Measurements from ENCODE around the gene OR52R1.
"Not testable (repeated sequence)": the region's sequence is repeated elsewhere in the genome, so short reads cannot be mapped to it uniquely, and the experiment has no call there.

The OR52R1 gene

GRCh38 chr11:4804280-4804679 is at the start of gene OR52R1:
OR52R1 (minus strand) TSS chr11:4804380; CDS start chr11:4804380, 0 bp downstream.
- DNase-seq = no peak

GRCh38 chr11:4851033-4851432 is 46.9 kb upstream of the OR52R1 start:
- DNase-seq = no peak

GRCh38 chr11:4848908-4849532 is 44.8 kb upstream of the OR52R1 start, which contains the start of gene OR51S1:
OR51S1 (minus strand) TSS chr11:4849208; CDS start chr11:4849208, 0 bp downstream.
- DNase-seq = no peak

DNA sequence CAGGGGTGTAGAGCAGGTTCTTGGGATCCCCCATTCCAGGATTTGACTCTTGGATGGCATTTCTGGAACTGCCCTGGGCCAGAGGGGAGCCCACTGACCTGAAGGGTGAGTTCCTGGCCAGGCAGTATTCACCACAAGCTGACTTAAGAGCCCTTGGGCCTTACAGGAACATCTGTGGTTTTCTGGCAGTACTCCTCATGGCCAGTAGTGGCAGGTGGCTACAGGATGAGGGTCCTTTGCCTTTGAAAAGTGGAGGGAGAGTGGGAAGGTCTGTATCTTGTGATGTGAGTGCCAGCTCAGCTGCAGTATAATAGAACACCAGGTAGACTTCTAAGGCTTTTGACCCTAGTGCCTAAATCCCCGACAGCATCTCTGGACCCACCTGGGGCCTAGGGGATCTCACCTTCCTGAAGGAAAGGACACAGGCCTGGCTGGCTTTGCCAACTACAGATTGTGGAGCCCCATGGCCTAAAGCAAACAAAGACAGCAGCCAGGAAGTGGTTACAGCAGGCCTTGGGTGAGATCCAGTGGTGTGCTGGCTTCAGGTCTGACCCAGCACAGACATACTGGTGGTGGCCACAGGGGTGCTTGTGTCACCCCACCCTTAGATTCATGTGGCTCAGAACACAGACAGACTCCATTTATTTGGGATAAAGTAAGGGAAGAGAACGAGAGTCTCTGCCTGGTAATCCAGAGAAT is 35.8 kb upstream of the OR52R1 start:
- no peak for DNase-seq

GRCh38 chr11:4830909-4831308 is 26.7 kb upstream of the OR52R1 start:
- no peak for DNase-seq

- DNase-seq = no peak
These were observed 26.2 kb upstream of the OR52R1 start for GRCh38 chr11:4830346-4830745.

- DNase-seq = no peak
These were observed 22.2 kb upstream of the OR52R1 start for GRCh38 chr11:4826425-4826824.

DNA sequence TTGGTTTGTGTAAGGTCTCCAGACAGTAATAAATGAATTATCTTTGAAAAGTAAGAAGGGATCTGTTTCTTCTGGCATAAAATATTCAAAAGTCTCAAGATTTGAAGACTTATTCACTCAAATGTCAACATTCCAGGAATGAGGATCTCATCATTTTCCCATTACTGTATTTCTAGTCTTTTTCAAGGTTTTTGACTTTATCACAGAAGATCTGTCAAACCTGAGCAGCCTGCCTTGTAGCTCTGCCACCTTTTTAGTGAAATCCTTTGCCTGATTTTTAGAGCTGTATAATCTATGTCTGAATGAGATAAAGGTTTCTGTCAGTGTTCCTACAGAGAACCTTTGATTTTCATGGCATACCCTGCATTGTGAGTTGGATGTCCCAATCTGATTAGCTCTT is 21.0 kb upstream of the OR52R1 start:
- DNase-seq = no peak

- DNase-seq = no peak
These were observed 16.8 kb upstream of the OR52R1 start, which contains the start of gene OR51F2 for GRCh38 chr11:4821021-4821420. OR51F2 (plus strand) TSS chr11:4821321; CDS start chr11:4821422, 101 bp downstream.

DNA sequence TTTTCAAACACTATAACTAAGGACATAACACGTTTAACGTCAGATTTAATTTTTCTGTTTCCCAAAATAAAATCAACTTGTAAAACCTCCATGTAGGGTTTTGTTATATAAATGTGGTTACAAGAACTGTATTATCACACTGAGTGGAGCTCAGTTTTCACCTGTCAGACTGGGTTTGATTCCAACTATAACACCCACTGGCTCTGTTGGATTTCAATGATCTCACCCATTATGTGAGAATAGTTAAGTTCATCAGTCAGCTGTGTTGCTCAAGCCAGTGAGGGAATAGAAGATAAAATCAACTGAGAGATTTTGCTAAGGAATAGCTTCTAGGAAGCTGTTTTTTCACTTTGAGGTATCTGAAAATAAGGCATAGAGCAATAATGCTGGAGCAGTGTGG is 5.1 kb upstream of the OR52R1 start:
- peak in 6 of 56 donors; percentile 17 to 57 (median 28) for DNase-seq

DNA sequence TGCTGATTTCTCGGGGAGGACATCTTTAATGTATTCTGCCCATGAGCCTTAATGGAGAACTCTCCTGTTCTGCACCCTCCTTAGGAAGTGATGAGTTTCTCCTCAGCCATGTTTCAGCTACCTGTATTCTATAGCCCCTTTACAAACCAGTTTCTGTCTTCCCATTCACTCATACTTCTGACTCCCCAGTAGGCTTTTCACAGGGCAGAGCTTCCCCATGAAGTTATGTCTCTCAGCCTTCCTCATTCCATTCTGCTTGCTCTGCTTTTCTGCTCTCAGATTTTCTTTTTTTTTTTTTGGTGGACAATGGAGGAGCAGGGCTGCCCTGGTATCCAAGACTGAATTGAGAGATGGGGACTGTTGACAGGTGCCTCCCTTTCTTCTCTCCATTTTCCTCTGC is 4.3 kb upstream of the OR52R1 start:
- DNase-seq = no peak

- not testable (repeated sequence) for DNase-seq
These were observed 2.9 kb downstream of the OR52R1 start for GRCh38 chr11:4801316-4801715.

DNA sequence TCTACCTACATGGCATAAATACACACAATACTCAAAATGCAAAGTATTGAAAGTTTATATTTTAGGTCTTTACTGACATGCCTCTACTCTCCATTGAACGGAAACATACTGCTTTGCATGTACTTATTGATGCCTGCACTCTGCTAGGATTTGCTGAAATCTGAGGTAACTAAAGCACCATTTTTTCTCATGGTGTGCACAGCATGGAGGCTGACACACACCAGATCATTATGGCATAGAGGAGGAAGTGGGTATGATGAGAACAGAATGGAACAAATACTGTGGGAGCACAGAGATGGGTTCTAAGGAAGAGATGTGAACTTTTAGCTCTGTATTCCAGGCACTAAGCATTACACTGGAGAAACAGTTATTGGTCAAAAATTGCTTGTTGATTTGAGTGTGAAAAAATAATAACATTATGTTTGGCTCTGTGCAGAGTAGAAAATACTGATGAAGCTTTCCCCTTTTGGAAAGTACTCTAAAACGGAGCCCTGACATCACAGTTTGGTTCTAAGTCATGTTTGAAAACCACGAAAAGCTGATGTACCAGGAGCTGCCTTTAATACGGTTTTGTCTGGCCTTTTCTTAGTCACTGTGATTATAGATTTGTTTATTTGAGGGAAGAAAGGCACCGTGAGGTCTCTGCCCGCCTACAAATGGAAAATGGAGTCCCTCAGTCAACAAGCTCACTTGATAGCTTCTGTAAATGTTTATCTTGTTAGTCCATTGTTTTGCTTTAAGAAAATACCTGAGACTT is 5.6 kb downstream of the OR52R1 start:
- DNase-seq = no peak

- DNase-seq = no peak
These were observed 7.0 kb downstream of the OR52R1 start for GRCh38 chr11:4797206-4797605.

DNA sequence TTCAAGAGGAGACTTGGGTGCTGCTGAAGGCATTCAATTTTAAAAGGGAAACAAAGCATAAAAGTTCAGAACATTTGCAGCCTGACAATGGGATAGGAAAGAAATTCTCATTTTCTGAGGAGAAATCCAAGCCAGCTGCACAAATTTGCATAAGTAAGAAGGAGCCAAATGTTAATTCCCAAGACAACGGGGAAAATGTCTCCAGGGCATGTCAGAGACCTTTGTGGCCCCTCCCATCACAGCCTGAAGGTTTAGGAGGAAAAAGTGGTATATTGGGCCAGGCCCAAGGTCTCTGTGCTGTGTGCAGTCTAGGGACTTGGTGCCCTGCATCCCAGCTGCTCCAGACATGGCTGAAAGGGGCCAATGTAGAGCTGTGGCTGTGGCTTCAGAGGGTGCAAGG is 21.7 kb downstream of the OR52R1 start:
- no peak for DNase-seq

DNA sequence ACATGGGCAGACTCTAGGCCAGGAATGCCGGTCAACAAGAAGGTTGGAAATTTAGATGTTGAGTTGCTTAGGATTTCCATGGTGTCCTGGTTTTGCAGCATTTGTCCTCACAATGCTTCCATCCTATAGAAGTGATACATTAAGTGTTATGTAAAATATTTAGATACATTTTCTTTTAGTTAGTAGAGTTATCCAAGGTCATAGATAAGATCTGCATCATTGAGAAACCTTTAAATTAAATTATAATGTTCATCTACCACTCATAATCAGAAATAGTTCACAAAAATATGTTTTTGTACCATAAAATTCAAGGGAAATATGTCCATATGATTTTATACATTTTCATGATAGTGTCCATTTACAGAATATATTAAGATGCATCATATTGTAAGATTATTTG is 34.3 kb downstream of the OR52R1 start, which contains the start of gene OR51F1:
Gene OR51F1, minus strand, starts transcription at position 101 of the 400 bp plus-strand sequence. Its CDS starts 0 bp downstream, at position 101.
- no peak for DNase-seq

DNA sequence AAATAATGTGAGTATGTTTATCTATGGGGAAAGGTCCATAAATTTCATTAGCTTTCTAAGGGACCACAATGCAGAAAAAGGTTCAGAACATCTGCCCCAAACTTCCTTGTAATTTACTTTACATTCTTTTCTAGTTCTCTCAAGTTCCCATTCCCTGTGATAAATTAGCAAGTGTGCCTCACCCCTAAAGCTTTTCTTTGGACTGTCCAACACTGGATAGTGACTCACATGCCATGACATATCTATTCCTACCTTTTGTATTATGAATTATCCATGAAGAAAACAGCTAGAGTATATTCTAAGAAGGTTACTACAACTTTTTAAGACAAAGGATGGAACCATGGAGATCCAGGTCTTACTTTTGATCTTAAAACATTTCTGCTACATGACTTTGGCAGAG is 36.1 kb downstream of the OR52R1 start:
- DNase-seq = no peak

- no peak for DNase-seq
These were observed 37.6 kb downstream of the OR52R1 start for GRCh38 chr11:4766420-4767043.

DNA sequence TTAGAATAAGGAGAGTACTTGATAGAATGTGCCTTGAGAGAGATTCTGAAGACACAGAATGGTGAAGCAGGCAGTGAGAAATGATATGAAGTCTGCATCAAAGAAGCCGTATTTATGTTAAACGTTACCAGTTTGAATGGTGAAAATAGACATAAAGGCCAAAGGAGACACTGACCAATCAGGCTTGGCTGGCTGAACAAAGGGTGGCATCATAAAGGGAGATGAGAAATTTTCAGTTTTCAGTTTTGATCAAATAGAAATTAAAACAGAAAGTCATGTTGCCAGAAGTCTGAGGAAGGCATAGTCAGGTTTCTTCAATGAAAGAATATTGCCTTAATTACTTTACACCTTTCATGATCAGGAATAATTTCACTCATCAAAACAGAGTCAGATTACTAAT is 41.1 kb downstream of the OR52R1 start:
- no peak for DNase-seq

Data from nucleus accumbens (tissue), 56 donors.